NT2/D1 (cell line): ENCODE measurements around the gene KIZ.

Experiments
- SUZ12 ChIP-seq: IDR thresholded peaks from 2 replicates; pipeline ENCODE4 v1.6.1; 2011; ENCODE audit not compliant: insufficient read length, insufficient read depth; ENCODE audit errors: extremely low read depth
- YY1 ChIP-seq: IDR thresholded peaks from 2 replicates; pipeline ENCODE4 v1.6.1; 2011; ENCODE audit not compliant: insufficient read length, insufficient read depth
- ZNF274 ChIP-seq: IDR thresholded peaks from 2 replicates; pipeline ENCODE4 v1.6.1; 2011; ENCODE audit warnings: mild to moderate bottlenecking, low read depth, low read length

- TF ChIP-seq ZNF274 (no peak), SUZ12 (no peak), YY1 (no peak)
Measured at GRCh38 chr20:21230686-21231085, 104.8 kb downstream of the KIZ start.
